HCT116 (cell line): ENCODE results near the gene CCDC88C. TPM values are rescaled to one million over a fixed set of nuclear protein-coding genes. Genes with fewer than 3 reads are reported as not detected.

Experiments used
- ATAC-seq: fragments of 200-7000 bp; cut with Tn5 transposase; 2 replicates; pipeline ENCODE4 v1.9.1; 2020; ENCODE audit warnings: mild to moderate bottlenecking, moderate library complexity
- BruUV-seq: library from RNA; stranded (reverse); fragments of 400-500 nt; replicated peaks from 2 replicates; lab custom pipeline; 2021; lab: Mats Ljungman, UMichigan
- CTCF ChIA-PET: fragments of 300-600 bp; sonication (Branson Sonifier 250); formaldehyde crosslinking; loops from one replicate; lab custom pipeline; 2021; ENCODE audit warnings: antibody characterized with exemption; lab: Charles Lee
- POLR2A ChIA-PET: fragments of 300-600, 350-600 bp; sonication (Branson Sonifier 250); formaldehyde crosslinking; loops from one replicate; lab custom pipeline; 2021; ENCODE audit warnings: antibody characterized with exemption; lab: Charles Lee
- RAD21 ChIA-PET, 2 experiments: fragments of 300-600 bp; sonication (Branson Sonifier 250); formaldehyde crosslinking; loops; one replicate each; lab custom pipeline; 2023; ENCODE audit warnings: low total read pairs in 2 of 2; ENCODE audit not compliant: uncharacterized antibody in 2 of 2, unreplicated experiment in 2 of 2, low non-redundant PET in 1 of 2; lab: Charles Lee
- DNase-seq: peaks from one replicate; pipeline ENCODE4 v3.0.0-alpha.2; 2010; ENCODE audit warnings: low read depth, low spot score
- H2AFZ ChIP-seq: fragments of 200-600 bp; shearing (Covaris generic), sonication (generic); 2 replicates; pipeline ENCODE4 v1.6.1; 2017; ENCODE audit warnings: low read depth, mixed run types, mixed read lengths, antibody characterized with exemption, low read length; ENCODE audit not compliant: poor library complexity, severe bottlenecking
- H3K27ac ChIP-seq: 2 replicates; pipeline ENCODE4 v1.5.1; 2012; ENCODE audit warnings: low read depth, low read length
- H3K27me3 ChIP-seq: fragments of 200-600 bp; sonication (generic); 2 replicates; pipeline ENCODE4 v1.6.1; 2016; ENCODE audit warnings: mixed run types, low read length, mixed read lengths; ENCODE audit not compliant: insufficient read depth
- H3K36me3 ChIP-seq, 2 experiments: fragments of 200-500 bp in 1 of 2; fragments of 200-600 bp in 1 of 2; sonication (Bioruptor generic) in 1 of 2; sonication (generic) in 1 of 2; 2 replicates each; pipeline versions ENCODE4 v1.5.1 to v1.6.1; 2014 to 2016; ENCODE audit warnings: low read length in 2 of 2, inconsistent platforms in 1 of 2, mixed read lengths in 1 of 2, mixed run types in 1 of 2; ENCODE audit not compliant: insufficient read depth in 2 of 2, control insufficient read depth in 1 of 2
- H3K4me1 ChIP-seq, 2 experiments: fragments of 200-600 bp in 1 of 2; sonication (generic) in 1 of 2; 2 replicates each; pipeline versions ENCODE4 v1.5.1 to v1.6.1; 2012 to 2017; ENCODE audit warnings: low read length in 2 of 2, inconsistent platforms in 1 of 2, mild to moderate bottlenecking in 1 of 2, mixed read lengths in 1 of 2, mixed run types in 1 of 2, moderate library complexity in 1 of 2; ENCODE audit not compliant: insufficient read depth in 2 of 2, control insufficient read depth in 1 of 2
- H3K4me2 ChIP-seq: fragments of 200-600 bp; sonication (generic); 2 replicates; pipeline ENCODE4 v1.6.1; 2017; ENCODE audit warnings: mixed run types, low read length, mixed read lengths
- H3K4me3 ChIP-seq, 2 experiments: fragments of 200-600 bp in 1 of 2; sonication (generic) in 1 of 2; replicated peaks in 1 of 2; 2 replicates each; pipeline ENCODE4 v1.5.1; 2011 to 2016; ENCODE audit warnings: low read length in 2 of 2, control low read depth in 1 of 2, low read depth in 1 of 2, mild to moderate bottlenecking in 1 of 2, mixed read lengths in 1 of 2, mixed run types in 1 of 2
- H3K79me2 ChIP-seq: fragments of 200-600 bp; sonication (generic); 2 replicates; pipeline ENCODE4 v1.6.1; 2017; ENCODE audit warnings: mild to moderate bottlenecking, mixed run types, low read length, moderate library complexity, mixed read lengths; ENCODE audit not compliant: insufficient read depth
- H3K9ac ChIP-seq: fragments of 200-600 bp; sonication (generic); 2 replicates; pipeline ENCODE4 v1.6.1; 2016; ENCODE audit warnings: low read length, mixed read lengths
- H3K9me2 ChIP-seq: fragments of 200-600 bp; sonication (generic), shearing (Covaris generic); 2 replicates; pipeline ENCODE4 v1.6.1; 2017; ENCODE audit warnings: mixed run types, mild to moderate bottlenecking, moderate library complexity; ENCODE audit not compliant: insufficient read depth
- H3K9me3 ChIP-seq, 2 experiments: fragments of 200-500 bp in 1 of 2; fragments of 200-600 bp in 1 of 2; sonication (Bioruptor generic) in 1 of 2; sonication (generic) in 1 of 2; 2 replicates each; pipeline ENCODE4 v1.6.1; 2014 to 2017; ENCODE audit warnings: low read length in 2 of 2, mixed read lengths in 2 of 2, inconsistent platforms in 1 of 2, low read depth in 1 of 2, mild to moderate bottlenecking in 1 of 2, mixed run types in 1 of 2, moderate library complexity in 1 of 2; ENCODE audit not compliant: control insufficient read depth in 1 of 2, insufficient read depth in 1 of 2
- H4K20me1 ChIP-seq: fragments of 200-600 bp; sonication (generic), shearing (Covaris generic); 2 replicates; pipeline ENCODE4 v1.6.1; 2017; ENCODE audit warnings: mixed run types, mild to moderate bottlenecking, moderate library complexity; ENCODE audit not compliant: insufficient read depth
- CBX3 ChIP-seq: IDR thresholded peaks from 2 replicates; pipeline ENCODE4 v1.6.1; 2012; ENCODE audit warnings: low read depth
- EGR1 ChIP-seq: IDR thresholded peaks from 2 replicates; pipeline ENCODE4 v1.6.1; 2012; ENCODE audit warnings: low read depth
- FOSL1 ChIP-seq: IDR thresholded peaks from 2 replicates; pipeline ENCODE4 v1.6.1; 2012; ENCODE audit warnings: low read depth
- REST ChIP-seq: IDR thresholded peaks from 2 replicates; pipeline ENCODE4 v1.6.1; 2012; ENCODE audit warnings: low read depth
- TCF7L2 ChIP-seq: IDR thresholded peaks from 2 replicates; pipeline ENCODE4 v1.7.0; 2011; ENCODE audit warnings: borderline replicate concordance, inconsistent platforms; ENCODE audit not compliant: insufficient read depth, insufficient read length; ENCODE audit errors: extremely low read depth
- YY1 ChIP-seq: IDR thresholded peaks from 2 replicates; pipeline ENCODE4 v1.6.1; 2011; ENCODE audit warnings: low read length, low read depth, moderate library complexity, mild to moderate bottlenecking; ENCODE audit not compliant: insufficient replicate concordance; ENCODE audit errors: extremely low read depth
- ZFX ChIP-seq: fragments of 450-650 bp; IDR thresholded peaks from 2 replicates; pipeline ENCODE4 v1.6.1; 2017
- intact Hi-C: fragments of 100-400 bp; cut with micrococcal nuclease; formaldehyde crosslinking; loops from 2 replicates; pipeline ENCODE4 v1.10.0; 2022
- total RNA-seq: library from RNA; stranded (reverse); gene quantifications from one replicate; pipeline ENCODE4 v1.2.1, GENCODE V29; 2021; ENCODE audit not compliant: unreplicated experiment
- TF ChIP-seq, protein P1 (sequence below): IDR thresholded peaks from 2 replicates; pipeline ENCODE4 v1.6.1; 2012

The CCDC88C gene
- total RNA-seq, 1 experiment from 2014 or later, result 20.8 TPM

- Histone ChIP-seq H3K4me3 (no peak overlapping the region), H2AFZ (no peak overlapping the region), H3K9ac (no peak overlapping the region), H3K4me1 (no peaks in the 10 kb centered on the region), H3K9me2 (no peaks in the 10 kb centered on the region), H3K79me2 (no peaks in the 10 kb centered on the region), H3K36me3 (no peaks in the 10 kb centered on the region), H4K20me1 (no peaks in the 10 kb centered on the region), H3K4me2 (no peak overlapping the region), H3K27ac (no peak overlapping the region), H3K27me3 (no peaks in the 10 kb centered on the region), H3K9me3 (no peaks in the 10 kb centered on the region)
- BruUV-seq, result no TSS peak
- POLR2A ChIA-PET, result no interaction called here
- ATAC-seq, result no peak
- DNase-seq, result no peak
- intact Hi-C loops, result no loop called here
- RAD21 ChIA-PET, result no interaction called here
- CTCF ChIA-PET, result no interaction called here
- TF ChIP-seq ZFX, result no peak
- no peak for TF ChIP-seq FOSL1
- no peak for TF ChIP-seq REST
- TF ChIP-seq TCF7L2, result no peak
- no peak for TF ChIP-seq CBX3
- TF ChIP-seq, protein P1, sequence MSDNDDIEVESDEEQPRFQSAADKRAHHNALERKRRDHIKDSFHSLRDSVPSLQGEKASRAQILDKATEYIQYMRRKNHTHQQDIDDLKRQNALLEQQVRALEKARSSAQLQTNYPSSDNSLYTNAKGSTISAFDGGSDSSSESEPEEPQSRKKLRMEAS, result no peak
- no peak for TF ChIP-seq EGR1
- TF ChIP-seq YY1, result no peak
- TF ChIP-seq, all 23 proteins: peak for 0
Observed at GRCh38 chr14:91272341-91273272, 145.0 kb downstream of the CCDC88C start.
